Activated CD8-positive, alpha-beta T cell treated with anti-CD3 and anti-CD28 coated beads for 36 hours (primary cell): ENCODE data around the gene SPATS2L. TPM values are rescaled to one million over a fixed set of nuclear protein-coding genes. Genes with fewer than 3 reads are reported as not detected.

Experiments
- ATAC-seq: fragments of 200-7000 bp; cut with Tn5 transposase; one replicate; pipeline ENCODE4 v1.10.0; 2021; ENCODE audit warnings: mild to moderate bottlenecking, moderate library complexity
- CTCF ChIA-PET: fragments of 350-600 bp; sonication (Branson Sonifier 250); formaldehyde crosslinking; loops from one replicate; lab custom pipeline; 2021; ENCODE audit warnings: antibody characterized with exemption; lab: Charles Lee
- POLR2A ChIA-PET: fragments of 350-600 bp; sonication (Branson Sonifier 250); formaldehyde crosslinking; loops from one replicate; lab custom pipeline; 2021; ENCODE audit warnings: antibody characterized with exemption; lab: Charles Lee
- DNase-seq: peaks from one replicate; pipeline ENCODE4 v3.0.0-alpha.2; 2020
- H3K27ac Mint-ChIP-seq: one replicate; pipeline ENCODE4 v1.8.0; 2021; ENCODE audit warnings: mild to moderate bottlenecking, mixed read lengths
- H3K27me3 Mint-ChIP-seq: one replicate; pipeline ENCODE4 v1.8.0; 2021; ENCODE audit warnings: mixed read lengths
- H3K36me3 Mint-ChIP-seq: one replicate; pipeline ENCODE4 v1.8.0; 2021; ENCODE audit warnings: low read depth, mixed read lengths
- H3K4me1 Mint-ChIP-seq: one replicate; pipeline ENCODE4 v1.8.0; 2021; ENCODE audit warnings: low read depth, mixed read lengths
- H3K4me3 Mint-ChIP-seq: one replicate; pipeline ENCODE4 v1.8.0; 2021; ENCODE audit warnings: mild to moderate bottlenecking, moderate library complexity, mixed read lengths
- H3K9me3 Mint-ChIP-seq: one replicate; pipeline ENCODE4 v1.8.0; 2021; ENCODE audit warnings: mixed read lengths
- CTCF ChIP-seq: fragments of 200-600 bp; IDR thresholded peaks from one replicate; pipeline ENCODE4 v1.8.0; 2022; ENCODE audit warnings: antibody characterized with exemption, mild to moderate bottlenecking
- intact Hi-C: fragments of 100-400 bp; cut with micrococcal nuclease; formaldehyde crosslinking; loops from one replicate; pipeline ENCODE4 v1.10.0; 2022
- total RNA-seq, 2 experiments: library from RNA; stranded (reverse); gene quantifications; one replicate each; pipeline ENCODE4 v1.2.3, GENCODE V29; 2021

The SPATS2L gene
- total RNA-seq, 2 experiments from 2014 or later: 5.7 to 9.0 TPM

- Mint-ChIP-seq H3K27me3 (peaks cover 2% of the 10 kb centered on the region), H3K36me3 (no peaks in the 10 kb centered on the region), H3K9me3 (no peaks in the 10 kb centered on the region), H3K4me3 (no peak overlapping the region), H3K4me1 (no peaks in the 10 kb centered on the region), H3K27ac (no peak overlapping the region)
- ChIA-PET POLR2A (no interaction called here), CTCF (no interaction called here)
- intact Hi-C loops: no loop called here
- ATAC-seq (no peak), DNase-seq (no peak)
- no peak for TF ChIP-seq CTCF
Measured at GRCh38 chr2:200267350-200267749, 39.1 kb upstream of the SPATS2L start.

GRCh38 chr2:200270732-200271131 is 35.8 kb upstream of the SPATS2L start:
- Mint-ChIP-seq H3K36me3 (no peaks in the 10 kb centered on the region), H3K4me3 (no peak overlapping the region), H3K27me3 (no peaks in the 10 kb centered on the region), H3K4me1 (no peaks in the 10 kb centered on the region), H3K9me3 (no peaks in the 10 kb centered on the region), H3K27ac (no peak overlapping the region)
- DNase-seq (no peak), ATAC-seq (no peak)
- POLR2A ChIA-PET: no interaction called here
- no peak for TF ChIP-seq CTCF
- CTCF ChIA-PET: interaction anchor here (1.0 to 1.5 kb wide), 3 partner anchors 22 to 286 kb away, joined by 3 to 5 read pairs (median 3); no protein-coding TSS in a partner anchor
- intact Hi-C loops: no loop called here

GRCh38 chr2:200272320-200272719 is 34.2 kb upstream of the SPATS2L start:
- no peaks in the 10 kb centered on the region for H3K4me1 Mint-ChIP-seq
- ChIA-PET POLR2A (no interaction called here), CTCF (interaction anchor here (1.5 kb wide), 1 partner anchor 24 kb away, joined by 5 read pairs; no protein-coding TSS in a partner anchor)
- intact Hi-C loops: no loop called here
- no peak overlapping the region for H3K27ac Mint-ChIP-seq
- no peak for ATAC-seq
- no peak for TF ChIP-seq CTCF
- H3K9me3 Mint-ChIP-seq: no peaks in the 10 kb centered on the region
- no peaks in the 10 kb centered on the region for H3K36me3 Mint-ChIP-seq
- H3K27me3 Mint-ChIP-seq: peaks cover 4% of the 10 kb centered on the region
- DNase-seq: no peak
- H3K4me3 Mint-ChIP-seq: no peak overlapping the region

GRCh38 chr2:200274116-200275075 is 32.1 kb upstream of the SPATS2L start:
- POLR2A ChIA-PET: no interaction called here
- no peak for ATAC-seq
- intact Hi-C loops: no loop called here

More at GRCh38 chr2:200274116-200275075, 32.1 kb upstream of the SPATS2L start:
- no peaks in the 10 kb centered on the region for H3K36me3 Mint-ChIP-seq
- no peaks in the 10 kb centered on the region for H3K4me1 Mint-ChIP-seq
- H3K4me3 Mint-ChIP-seq: no peak overlapping the region
- H3K9me3 Mint-ChIP-seq: no peaks in the 10 kb centered on the region
- CTCF ChIA-PET: interaction anchor here (2.5 kb wide), 1 partner anchor 196 kb away, joined by 5 read pairs; no protein-coding TSS in a partner anchor
- no peak for DNase-seq
- peaks cover 6% of the 10 kb centered on the region for H3K27me3 Mint-ChIP-seq
- no peak overlapping the region for H3K27ac Mint-ChIP-seq
- TF ChIP-seq CTCF: no peak
